Measurements from ENCODE around the gene KLF12.

- TF ChIP-seq, protein P1, sequence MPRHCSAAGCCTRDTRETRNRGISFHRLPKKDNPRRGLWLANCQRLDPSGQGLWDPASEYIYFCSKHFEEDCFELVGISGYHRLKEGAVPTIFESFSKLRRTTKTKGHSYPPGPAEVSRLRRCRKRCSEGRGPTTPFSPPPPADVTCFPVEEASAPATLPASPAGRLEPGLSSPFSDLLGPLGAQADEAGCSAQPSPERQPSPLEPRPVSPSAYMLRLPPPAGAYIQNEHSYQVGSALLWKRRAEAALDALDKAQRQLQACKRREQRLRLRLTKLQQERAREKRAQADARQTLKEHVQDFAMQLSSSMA (CRISPR knock-in tag; IDR thresholded peaks at IDR 0.05), result no peak
- TF ChIP-seq FOXP1 (CRISPR knock-in tag; IDR thresholded peaks at IDR 0.05), result no peak
- TF ChIP-seq POLR2AphosphoS2 (IDR thresholded peaks at IDR 0.05; ENCODE audit: low read length), result no peak
- no peak for TF ChIP-seq CTCF (IDR thresholded peaks at IDR 0.05 in 2 of 3, conservative IDR thresholded peaks at IDR 0.05 in 1 of 3; ENCODE audit: insufficient read depth in 2 of 3, low read depth in 1 of 3, low read length in 3 of 3)
- TF ChIP-seq POLR2AphosphoS5 (IDR thresholded peaks at IDR 0.05; ENCODE audit: control insufficient read depth, insufficient read depth, low read depth, low read length), result no peak
- TF ChIP-seq ATF2 (CRISPR knock-in tag; IDR thresholded peaks at IDR 0.05), result no peak
- TF ChIP-seq, protein P2, sequence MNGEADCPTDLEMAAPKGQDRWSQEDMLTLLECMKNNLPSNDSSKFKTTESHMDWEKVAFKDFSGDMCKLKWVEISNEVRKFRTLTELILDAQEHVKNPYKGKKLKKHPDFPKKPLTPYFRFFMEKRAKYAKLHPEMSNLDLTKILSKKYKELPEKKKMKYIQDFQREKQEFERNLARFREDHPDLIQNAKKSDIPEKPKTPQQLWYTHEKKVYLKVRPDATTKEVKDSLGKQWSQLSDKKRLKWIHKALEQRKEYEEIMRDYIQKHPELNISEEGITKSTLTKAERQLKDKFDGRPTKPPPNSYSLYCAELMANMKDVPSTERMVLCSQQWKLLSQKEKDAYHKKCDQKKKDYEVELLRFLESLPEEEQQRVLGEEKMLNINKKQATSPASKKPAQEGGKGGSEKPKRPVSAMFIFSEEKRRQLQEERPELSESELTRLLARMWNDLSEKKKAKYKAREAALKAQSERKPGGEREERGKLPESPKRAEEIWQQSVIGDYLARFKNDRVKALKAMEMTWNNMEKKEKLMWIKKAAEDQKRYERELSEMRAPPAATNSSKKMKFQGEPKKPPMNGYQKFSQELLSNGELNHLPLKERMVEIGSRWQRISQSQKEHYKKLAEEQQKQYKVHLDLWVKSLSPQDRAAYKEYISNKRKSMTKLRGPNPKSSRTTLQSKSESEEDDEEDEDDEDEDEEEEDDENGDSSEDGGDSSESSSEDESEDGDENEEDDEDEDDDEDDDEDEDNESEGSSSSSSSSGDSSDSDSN (IDR thresholded peaks at IDR 0.05; ENCODE audit: borderline replicate concordance in 1 of 2, low read depth in 2 of 2, low read length in 2 of 2), result no peak
- TF ChIP-seq ZZZ3 (IDR thresholded peaks at IDR 0.05), result no peak
- TF ChIP-seq FOXO4 (CRISPR knock-in tag; IDR thresholded peaks at IDR 0.05), result no peak
- no peak for TF ChIP-seq ZNF75A (CRISPR knock-in tag; IDR thresholded peaks at IDR 0.05)
- no peak for TF ChIP-seq KAT7 (CRISPR knock-in tag; IDR thresholded peaks at IDR 0.05; ENCODE audit: borderline replicate concordance)
- TF ChIP-seq ELF4 (CRISPR knock-in tag; IDR thresholded peaks at IDR 0.05), result no peak
These were observed 32.8 kb downstream of the KLF12 start for GRCh38 chr13:74101436-74101835.
